NAMALWA (cell line): ENCODE measurements around the gene CTPS2.
"Not testable (repeated sequence)": the region's sequence is repeated elsewhere in the genome, so short reads cannot be mapped to it uniquely, and the experiment has no call there.

Experiments
- DNase-seq: peaks from one replicate; pipeline ENCODE4 v3.0.0-alpha.2; 2015; ENCODE audit warnings: low spot score

Gene CTPS2

DNA sequence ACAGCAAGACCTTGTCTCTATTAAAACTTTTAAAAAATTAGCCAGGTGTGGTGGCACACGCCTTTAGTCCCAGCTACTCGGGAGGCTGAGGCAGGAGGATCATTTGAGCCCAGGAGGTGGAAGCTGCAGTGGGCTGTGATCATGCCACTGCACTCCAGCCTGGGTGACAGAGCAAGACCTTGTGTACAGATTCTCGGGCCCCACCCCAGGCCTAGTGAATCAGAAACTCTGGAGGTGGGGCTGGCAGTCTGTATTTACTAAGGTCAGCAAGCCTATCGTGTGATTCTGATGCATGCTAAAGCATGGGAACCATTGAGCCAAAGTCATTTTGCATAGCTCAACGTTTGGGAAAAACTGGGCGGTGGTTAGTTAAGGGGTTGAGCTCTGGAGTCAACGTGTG, 59.0 kb downstream of the CTPS2 start:
- no peak for DNase-seq

DNA sequence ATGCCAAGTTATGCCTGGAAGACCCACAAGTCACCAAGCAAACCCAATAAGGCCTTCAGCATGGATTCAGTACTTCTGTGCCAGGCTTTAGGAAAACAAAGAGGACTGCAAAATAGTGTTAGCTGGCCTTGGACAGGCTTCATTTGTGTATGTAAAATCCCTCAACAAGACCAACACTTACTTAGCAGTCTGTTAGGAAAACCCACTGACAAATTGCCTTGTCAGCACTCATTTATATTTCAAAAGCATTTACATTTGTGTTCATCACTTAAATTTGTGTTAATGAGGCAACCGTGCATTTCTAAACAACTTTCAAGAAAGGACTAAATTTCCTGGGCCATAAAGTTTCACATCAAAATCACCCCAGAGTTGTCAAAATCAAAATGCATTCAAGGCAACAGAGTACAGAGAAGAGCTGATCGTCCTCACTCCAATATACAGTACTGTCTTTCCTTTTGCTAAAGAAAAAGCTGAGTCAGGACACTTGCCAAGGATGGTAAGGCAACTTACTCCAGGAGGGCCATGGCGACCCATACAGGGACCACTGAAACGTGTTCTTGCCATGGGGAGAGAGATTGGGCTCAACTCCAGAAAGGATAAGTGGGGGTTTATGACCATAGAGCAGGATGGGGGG, 61.0 kb downstream of the CTPS2 start:
- DNase-seq, result no peak

DNA sequence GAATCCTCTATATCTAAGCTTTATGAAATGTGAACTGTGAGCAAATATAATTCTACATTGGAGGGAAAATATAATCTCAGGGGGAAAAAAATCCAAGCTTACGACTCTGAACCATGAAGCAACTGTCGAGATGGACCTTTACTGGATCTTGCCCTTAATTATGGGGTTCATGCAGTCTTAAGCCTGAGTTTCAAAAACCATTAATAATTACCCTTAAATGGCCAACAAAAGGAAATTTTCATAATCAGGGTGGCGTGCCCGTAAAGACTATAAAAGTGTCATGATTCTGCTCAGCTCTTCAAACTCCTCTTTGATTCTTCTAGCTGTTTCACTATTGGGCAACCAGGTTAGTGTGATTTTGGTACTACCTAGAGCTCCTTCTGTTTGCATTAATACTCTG, 62.6 kb downstream of the CTPS2 start, which contains the start of gene S100G:
S100G (plus strand) TSS at position 301 of the 400 bp plus-strand sequence. CDS start 849 bp downstream, outside the sequence.
- no peak for DNase-seq

DNA sequence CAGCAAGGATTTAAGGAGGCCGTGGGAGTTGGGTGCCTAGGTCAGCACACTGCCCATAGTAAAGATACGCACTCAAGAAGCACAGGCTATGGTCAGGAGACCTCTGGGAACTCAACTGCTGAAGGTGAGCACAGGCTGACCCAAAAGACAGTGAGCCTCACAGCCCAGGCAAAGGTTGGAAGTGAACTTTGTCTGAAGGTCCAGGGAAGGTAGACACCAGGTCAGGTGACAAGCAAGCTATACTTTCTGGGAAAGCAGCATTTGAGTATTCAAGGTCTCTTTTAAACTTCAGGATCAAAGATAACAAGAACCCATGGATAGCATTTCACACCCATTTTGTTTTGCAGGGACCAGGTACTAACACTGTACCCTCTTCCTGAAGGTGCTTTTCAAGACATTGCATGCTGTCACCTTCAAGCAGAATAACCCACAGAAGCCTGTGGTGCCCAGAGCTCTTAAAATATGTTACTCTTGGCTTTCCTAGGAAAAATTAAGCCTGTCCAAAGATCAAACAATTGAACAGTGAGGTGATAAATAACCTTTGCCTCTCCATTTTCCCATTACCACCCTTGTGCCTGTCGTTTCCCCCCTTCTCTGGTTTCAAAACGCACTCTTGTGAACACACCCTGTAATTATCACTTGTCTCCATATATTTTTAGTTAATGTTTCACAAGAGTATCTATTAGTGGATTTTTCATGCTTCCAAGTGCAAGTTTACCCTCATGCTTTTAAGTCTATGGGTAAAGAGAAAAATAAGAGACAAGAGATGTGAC, 65.9 kb downstream of the CTPS2 start:
- DNase-seq, result no peak

DNA sequence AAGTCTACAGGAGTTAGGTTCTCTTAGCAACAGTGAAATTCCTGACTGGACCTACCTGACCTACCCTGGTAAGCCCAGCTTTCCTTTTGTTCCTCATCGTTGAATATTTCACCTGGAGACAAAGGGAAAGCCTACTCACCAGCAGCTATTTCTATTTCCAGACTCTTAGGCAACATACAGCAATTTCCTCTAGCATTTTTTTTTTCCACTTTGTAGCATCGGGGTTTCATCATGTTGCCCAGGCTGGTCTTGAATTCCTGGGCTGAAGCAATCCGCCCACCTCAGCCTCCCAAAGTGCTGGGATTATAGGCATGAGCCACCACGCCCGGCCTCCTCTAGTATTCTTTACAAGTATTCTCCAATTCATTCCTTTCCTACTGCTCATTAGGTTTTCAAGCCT, 69.3 kb downstream of the CTPS2 start:
- no peak for DNase-seq

DNA sequence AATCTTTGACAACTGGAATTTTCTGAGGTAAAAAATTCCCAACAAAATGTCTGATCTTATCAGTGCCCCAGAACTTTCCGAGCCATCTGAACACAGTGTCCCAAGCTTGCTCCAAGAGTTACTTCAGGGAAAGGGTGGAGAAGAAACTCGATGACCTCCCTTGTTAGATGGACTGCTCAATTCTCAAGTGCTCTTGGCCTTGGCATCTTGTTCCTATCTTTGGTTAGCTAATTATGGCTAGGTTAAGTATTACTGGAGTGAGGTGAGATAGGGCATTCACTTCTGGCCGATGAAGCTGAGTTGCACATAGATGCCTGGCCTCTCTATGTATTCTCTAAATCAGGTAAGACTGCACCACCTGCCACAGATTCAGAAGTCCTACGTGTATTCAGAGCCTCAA, 71.6 kb downstream of the CTPS2 start:
- DNase-seq, result no peak

DNA sequence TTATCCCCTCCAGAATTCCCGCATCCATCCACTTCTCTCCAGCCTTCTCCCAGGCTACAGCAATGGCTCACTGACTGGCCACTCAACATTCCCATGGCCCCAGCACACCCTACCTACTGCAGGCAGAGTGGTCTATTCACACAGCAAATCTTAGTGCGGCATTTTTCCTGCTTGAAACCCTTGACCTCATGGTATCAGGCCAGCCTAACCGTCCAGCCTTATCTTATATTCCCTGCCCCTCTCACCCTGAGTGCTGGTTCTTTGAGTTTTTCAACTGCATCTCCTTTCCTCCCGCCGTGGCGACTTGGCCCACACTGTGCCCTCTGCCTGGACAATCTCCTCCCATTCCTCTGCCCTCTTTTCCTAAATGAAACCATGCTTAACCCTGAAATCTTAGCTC, 72.5 kb downstream of the CTPS2 start:
- no peak for DNase-seq

DNA sequence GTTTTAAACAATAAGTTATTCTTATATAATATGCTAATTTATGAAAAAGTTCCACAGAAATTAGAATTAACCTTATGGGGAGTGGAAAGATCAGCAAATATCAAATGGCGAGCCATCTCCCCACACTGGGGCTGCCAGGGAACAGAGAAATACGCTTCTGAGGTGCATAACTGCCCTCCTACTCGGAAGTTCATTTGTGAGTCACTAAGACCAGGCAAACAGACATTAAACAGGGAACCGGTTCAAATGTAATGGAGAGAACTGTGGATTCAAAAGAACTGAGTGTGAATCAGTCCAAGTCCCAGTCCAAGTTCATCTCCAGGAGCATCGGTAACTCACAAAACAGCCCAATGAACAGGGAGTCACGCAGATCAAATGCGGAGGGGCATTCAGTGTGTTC, 73.9 kb downstream of the CTPS2 start:
- no peak for DNase-seq

DNA sequence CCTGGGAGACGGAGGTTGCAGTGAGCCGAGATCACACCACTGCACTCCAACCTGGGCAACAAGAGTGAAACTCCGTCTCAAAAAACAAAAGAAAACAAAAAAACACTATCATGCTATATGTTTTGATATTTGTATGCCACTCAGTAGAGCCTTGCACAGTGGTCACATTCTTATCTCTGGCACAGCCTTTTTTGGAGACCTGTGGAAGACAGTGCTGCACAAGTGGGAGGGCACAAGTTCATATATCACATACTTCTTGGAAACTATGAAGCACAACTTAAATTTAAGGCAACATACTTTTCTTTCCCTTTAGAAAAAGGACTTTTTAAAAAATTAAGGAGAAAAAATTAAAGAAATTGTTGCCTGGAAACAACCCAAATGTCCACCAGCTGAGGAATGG, 76.9 kb downstream of the CTPS2 start:
- DNase-seq, result no peak

DNA sequence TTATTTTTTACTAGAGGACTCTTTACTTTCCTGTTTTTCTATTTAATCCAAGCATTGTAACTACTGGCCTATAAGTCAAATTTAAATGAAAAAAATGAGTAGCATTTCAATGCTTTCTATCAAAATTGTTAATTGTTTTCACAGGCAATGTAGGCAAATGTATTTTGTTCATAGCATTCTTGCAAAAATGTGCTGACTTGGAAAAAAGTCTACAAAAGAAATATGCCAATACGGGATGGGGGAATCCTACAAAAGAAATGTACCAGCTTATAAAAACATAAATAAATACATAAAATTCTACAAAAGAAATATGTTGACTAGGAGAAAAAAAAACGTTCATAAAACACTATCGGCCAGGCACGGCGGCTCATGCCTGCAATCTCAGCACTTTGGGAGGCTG, 77.4 kb downstream of the CTPS2 start:
- no peak for DNase-seq

DNA sequence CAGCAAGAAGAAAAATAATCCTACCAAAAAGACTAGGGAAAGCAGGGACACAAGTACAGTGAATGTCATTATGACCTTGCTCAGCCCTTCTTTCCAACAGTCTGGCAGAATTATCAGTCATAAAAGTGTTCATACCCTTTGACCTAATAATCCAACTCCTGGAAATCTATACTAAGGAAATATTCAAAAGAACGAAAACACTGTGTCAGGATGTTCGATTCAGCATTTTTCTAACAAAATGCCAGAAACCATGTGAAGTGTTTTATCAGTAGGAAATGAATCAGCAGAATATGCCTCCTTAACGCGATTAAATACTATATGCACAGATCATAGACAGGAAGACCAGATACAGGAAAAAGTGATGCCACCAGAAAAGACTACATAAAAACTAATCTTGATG, 78.7 kb downstream of the CTPS2 start:
- DNase-seq, result no peak

DNA sequence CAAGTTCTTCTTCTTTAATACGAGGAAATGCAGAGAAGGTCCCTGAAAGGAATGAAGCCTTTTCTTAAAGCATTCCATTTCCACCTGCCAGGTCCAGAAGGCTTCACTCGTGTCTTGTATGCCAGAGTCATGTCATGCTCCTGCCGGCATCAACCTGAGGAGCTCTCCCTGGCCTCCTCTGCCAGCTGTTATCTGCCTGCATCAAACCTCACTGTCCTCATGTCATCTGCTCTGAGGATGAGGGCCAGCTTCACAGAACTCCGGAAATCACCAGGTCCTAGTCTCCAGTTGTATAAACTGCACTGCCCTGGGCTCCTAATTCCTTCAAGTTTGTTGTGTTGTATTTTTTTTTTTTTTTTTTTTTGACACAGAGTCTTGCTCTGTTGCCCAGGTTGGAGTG, 82.6 kb downstream of the CTPS2 start:
- no peak for DNase-seq

DNA sequence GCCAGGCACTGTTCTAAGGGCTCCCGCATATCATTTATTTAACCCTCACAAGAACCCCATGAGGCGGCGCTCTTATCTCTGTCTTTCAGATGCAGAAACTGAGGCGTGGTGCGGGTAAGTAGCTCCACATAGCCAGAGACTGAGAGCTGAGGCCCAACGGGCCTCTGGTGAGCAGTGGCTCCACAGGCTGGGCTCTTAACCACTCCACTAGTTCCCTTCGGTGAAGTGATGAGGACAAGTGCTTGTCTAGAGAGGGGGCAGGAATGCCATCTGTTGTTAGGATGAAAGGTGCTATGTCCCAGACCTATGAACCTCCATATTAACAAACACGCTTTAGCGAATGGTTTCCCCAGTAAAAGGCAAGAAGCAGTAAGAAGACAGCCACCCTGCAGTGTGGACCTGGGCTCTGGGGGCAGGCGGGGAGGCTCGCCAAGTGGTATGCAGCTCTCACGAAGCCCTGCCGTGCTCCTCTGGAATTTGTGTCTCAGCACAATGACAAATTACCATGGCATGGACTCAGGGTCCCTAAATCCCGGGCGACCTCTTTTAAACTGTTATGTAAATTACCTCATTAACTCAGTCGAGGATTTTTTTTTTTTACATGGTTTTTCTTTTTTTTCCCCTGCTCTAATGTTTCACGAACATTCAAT, 83.4 kb downstream of the CTPS2 start:
- no peak for DNase-seq

DNA sequence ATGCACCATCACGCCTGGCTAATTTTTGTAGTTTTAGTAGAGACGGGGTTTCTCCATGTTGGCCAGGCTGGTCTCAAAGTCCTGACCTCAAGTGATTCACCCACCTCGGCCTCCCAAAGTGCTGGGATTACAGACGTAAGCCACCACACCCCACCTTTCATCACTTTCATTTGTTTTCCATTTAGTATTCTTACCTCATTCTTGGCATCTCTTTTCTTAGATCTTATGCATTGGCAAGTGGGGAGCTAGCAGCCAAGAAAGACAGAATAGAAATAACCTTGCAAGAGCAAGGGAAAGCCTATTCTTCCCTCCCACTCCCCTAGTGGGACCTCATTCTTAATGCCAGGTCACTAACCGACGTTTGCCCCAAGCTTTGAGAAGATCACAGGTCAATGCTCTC, 84.0 kb downstream of the CTPS2 start:
- DNase-seq, result not testable (repeated sequence)

DNA sequence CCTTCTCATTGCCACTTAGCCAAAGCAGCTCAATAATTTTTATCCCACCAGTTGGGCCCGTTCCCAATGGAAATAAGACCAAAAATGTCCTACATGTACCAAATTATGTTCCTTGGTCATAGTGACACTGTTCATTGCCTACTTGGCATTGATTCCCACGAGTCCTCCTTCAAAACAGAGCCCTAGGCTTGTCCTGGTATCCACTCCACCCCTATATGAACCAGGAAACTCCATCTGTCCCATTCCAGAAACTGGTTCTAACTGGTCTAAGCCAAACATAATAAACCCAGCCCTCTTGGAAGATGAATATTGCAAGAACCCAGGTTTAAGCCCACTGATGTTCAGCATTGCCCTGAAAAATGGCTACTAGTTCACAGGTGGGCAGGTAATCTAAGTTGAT, 93.4 kb downstream of the CTPS2 start:
- DNase-seq, result no peak

DNA sequence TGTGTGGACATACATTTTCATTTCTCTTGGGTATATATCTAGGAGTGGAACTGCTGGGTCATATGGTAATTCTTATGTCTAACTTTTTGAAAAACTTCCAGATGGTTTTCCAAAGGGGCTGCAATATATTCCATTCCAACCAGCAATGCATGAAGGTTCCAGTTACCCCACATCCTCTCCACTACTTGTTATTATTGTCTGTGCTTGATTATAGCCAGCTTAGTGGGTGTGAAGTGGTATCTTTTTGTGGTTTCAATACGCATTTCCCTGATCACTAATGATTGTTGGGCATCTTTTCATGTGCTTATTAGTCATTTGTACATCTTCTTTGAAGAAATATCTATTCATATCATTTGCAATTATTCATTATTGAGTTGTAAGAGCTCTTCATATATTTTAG, 94.0 kb downstream of the CTPS2 start:
- DNase-seq, result no peak

DNA sequence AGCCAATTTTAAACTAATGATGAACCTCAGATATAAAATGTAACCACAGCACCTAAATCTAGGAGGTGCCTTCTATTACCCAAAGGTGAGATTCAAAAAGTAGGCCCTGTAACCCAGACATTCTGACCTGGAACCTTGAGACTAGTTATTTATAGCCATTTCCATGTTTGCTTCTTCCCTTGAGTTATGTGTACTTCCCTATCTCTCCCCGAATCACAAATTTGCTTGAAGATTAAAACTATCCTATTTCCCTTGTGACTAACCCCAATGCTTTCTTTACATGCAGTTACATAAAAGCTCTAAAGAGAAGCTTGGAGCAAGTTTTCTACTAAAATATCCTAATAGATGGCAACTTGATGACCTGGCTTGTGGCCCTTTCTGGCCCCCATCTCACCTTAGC, 95.1 kb downstream of the CTPS2 start:
- DNase-seq, result no peak

DNA sequence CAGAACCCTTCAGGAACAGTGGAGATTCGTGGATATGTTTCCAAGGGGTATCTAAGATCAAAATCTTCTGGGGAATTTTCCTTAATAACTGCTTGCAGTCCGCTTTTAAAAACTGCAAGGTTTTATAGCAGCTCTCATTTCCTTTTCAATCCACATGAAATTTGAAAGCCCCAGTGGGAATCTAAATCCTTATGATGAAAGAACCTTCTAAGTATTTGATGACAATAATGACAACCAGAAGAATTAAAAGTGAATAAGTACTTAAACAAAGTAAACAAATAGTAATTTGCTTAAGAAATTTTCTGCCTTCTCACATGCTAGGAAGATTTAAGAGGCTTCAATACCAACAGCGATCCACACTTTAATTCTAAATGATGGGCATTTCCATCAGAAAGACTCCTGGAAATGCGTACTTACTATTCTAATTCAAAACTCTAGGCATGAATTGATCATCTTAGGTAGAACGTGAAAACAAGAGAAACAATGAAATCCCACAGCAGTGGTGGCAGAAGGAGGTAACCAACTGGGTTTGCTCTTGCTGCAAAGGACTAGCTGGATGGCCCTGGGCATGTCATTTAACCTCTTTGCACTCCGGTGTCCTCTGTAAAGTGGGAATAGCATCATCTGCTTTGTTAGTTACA, 100.1 kb downstream of the CTPS2 start:
- DNase-seq, result no peak

DNA sequence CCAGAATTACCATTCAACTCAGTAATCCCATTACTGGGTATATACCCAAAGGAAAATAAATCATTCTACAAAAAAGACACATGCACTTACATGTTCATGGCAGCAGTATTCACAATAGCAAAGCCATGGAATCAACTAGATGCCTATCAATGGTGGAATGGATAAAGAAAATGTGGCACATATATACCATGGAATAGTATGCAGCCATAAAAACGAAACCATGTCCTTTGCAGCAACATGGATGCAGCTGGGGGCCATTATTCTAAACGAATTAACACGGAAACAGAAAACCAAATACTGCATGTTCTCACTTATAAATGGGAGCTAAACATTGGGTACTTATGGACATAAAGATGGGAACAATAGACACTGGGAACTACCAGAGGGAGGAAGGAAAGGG, 101.8 kb downstream of the CTPS2 start:
- not testable (repeated sequence) for DNase-seq

DNA sequence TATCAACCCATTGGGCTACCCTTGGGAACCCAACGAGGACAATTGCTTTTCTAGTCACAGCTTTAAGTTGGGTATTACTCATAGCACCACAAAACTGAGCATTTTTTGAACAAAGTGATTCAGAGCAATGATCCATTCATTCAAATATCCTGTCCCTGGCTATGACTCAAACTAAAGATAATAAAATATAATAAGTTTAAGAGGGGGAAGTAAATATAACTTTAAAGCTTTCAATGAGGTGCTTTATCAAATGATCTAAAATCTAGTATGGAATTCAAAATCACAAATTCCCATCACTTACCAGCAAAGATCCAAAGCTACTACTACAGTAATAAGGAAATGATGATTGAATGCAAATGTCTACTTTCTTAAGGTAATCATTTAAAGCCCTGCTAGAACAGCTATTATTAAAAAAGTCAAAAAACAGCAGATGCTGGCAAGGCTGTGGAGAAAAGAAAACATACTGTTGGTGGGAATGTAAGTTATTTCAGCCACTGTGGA, 102.3 kb downstream of the CTPS2 start:
- no peak for DNase-seq

DNA sequence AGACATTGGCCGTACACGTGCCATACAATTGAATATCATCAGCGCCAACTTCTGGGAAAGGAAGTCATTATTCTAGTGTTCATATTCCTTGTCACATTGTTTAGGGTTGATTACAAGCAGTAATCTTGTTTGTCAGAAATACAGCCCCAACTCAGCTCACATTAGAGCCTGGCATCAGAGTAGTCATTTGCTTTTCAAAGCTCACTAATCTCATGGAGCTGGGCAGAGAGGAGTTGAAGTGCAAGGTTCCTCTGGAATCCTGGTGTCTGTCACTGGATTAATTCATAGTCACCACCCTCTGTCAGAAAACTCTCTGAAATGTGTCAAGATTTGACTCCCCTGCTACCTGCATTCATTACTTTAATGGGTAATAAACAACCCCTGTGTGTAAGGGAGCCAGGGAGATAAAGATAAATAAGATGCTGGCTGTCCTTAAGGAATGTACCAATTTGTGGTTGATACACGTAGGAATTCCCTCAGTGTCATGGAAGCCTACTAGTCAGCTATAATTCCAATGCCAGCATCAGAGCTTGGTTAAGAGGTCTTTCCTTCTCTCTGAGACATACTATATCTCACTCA, 106.2 kb downstream of the CTPS2 start:
- DNase-seq, result no peak

DNA sequence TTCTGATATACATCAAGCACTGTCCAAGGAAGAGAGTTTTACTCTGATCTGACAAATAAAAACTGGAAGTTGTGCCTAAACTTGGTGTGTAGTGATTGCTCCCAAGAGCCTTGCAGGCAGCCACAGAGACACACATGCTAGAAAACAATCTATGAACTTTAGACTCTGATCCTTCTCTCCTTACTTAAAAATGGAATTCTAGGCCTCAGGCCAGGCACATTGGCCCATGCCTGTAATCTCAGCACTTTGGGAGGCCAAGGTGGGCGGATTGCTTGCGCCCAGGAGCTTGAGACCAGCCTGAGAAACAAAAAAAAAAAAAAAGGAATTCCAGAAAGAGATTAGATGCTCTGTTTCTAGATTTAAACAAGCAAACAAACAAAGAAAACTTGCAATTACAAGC, 108.1 kb downstream of the CTPS2 start:
- no peak for DNase-seq
